Measurements from ENCODE around the gene TTC39C. TPM values are rescaled to one million over a fixed set of nuclear protein-coding genes. Genes with fewer than 3 reads are reported as not detected.

Gene TTC39C
- total and polyA plus RNA-seq, 2 of the 8 experiments (the other 6 are each of a cell fraction or from before 2014, with no cell fraction given) = 8.1 to 79.1 TPM

- Histone ChIP-seq H4K91ac (replicated peaks; ENCODE audit: insufficient read length, low read length) (no peak overlapping the region), H3K23me2 (ENCODE audit: low read depth, low read length) (no peaks in the 10 kb centered on the region; the same call in 1 of the 2 replicates), H2BK15ac (ENCODE audit: low read length) (no peak overlapping the region), H2AK5ac (ENCODE audit: low read depth, low read length) (no peak overlapping the region), H2BK12ac (ENCODE audit: low read depth, low read length) (no peak overlapping the region), H3K4me2 (ENCODE audit: insufficient read depth in 1 of 2, low read depth in 2 of 2, low read length in 2 of 2) (no peak overlapping the region), H3K4ac (replicated peaks; ENCODE audit: insufficient read length, low read depth, low read length) (no peak overlapping the region), H3K27me3 (replicated peaks in 1 of 4; ENCODE audit: control insufficient read depth in 3 of 4, extremely low read depth in 1 of 4, insufficient read depth in 3 of 4, low read length in 3 of 4) (no peaks in the 10 kb centered on the region), H3K18ac (ENCODE audit: extremely low read depth, low read length) (no peak overlapping the region), H2BK120ac (replicated peaks; ENCODE audit: low read depth, low read length) (no peak overlapping the region), H2BK5ac (ENCODE audit: low read depth, low read length) (no peak overlapping the region), H4K5ac (ENCODE audit: insufficient read length, low read depth, low read length) (no peak overlapping the region), H3K23ac (ENCODE audit: insufficient read length) (no peak overlapping the region), H4K8ac (ENCODE audit: extremely low read depth, insufficient read depth, low read length) (no peak overlapping the region), H3K79me1 (ENCODE audit: low read depth, low read length) (no peaks in the 10 kb centered on the region), H3K9me3 (ENCODE audit: insufficient read depth in 2 of 2, low read depth in 1 of 2, low read length in 1 of 2) (no peaks in the 10 kb centered on the region), H3K56ac (replicated peaks; ENCODE audit: insufficient read length, low read depth, low read length) (no peak overlapping the region), H3K27ac (ENCODE audit: low read depth, low read length) (no peak overlapping the region), H3K79me2 (ENCODE audit: control insufficient read depth in 1 of 2, insufficient read depth in 2 of 2, low read length in 2 of 2) (no peaks in the 10 kb centered on the region), H2AFZ (ENCODE audit: low read length) (no peak overlapping the region), H3K9ac (replicated peaks in 1 of 4; ENCODE audit: extremely low read depth in 1 of 4, low read depth in 3 of 4, low read length in 3 of 4) (no peak overlapping the region), H3K14ac (ENCODE audit: insufficient read length) (no peak overlapping the region), H3K36me3 (ENCODE audit: control insufficient read depth in 2 of 4, insufficient read depth in 4 of 4, low read length in 3 of 4) (peaks cover 0 to 4% (median 0%) of the 10 kb centered on the region in 4 experiments; a peak in 2 of 8 replicates), H2BK20ac (ENCODE audit: low read length) (no peak overlapping the region), H3K4me3 (ENCODE audit: extremely low read depth in 1 of 4, insufficient read depth in 2 of 4, low read depth in 3 of 4, low read length in 4 of 4) (no peak overlapping the region), H4K20me1 (replicated peaks in 1 of 2; ENCODE audit: control insufficient read depth in 1 of 2, insufficient read depth in 2 of 2, low read length in 2 of 2) (peaks cover 0 to 2% of the 10 kb centered on the region in 2 experiments), H3K4me1 (replicated peaks in 1 of 4; ENCODE audit: control insufficient read depth in 3 of 4, insufficient read depth in 4 of 4, low read length in 3 of 4) (peaks cover 0 to 4% (median 2%) of the 10 kb centered on the region in 4 experiments; a peak in 2 of 7 replicates)
- POLR2A ChIA-PET (ENCODE audit: partially characterized antibody) = no interaction called here
- 83% methylated on average over 2 of the region's 2 CpGs; no CpG with 5 or more reads in 1 of the 2 experiments for WGBS, 2 experiments (ENCODE audit: extremely low coverage in 1 of 2, insufficient coverage in 1 of 2, insufficient read length in 1 of 2, insufficient replicate concordance in 2 of 2, low coverage in 1 of 2, low lambda C conversion rate in 2 of 2, missing lambda C conversion rate in 1 of 2)
- no peak for FAIRE-seq
- no peak for DNase-seq (ENCODE audit: low read depth in 1 of 2, low spot score in 2 of 2)
- CTCF ChIA-PET (ENCODE audit: partially characterized antibody) = interaction anchor here (0.6 to 3.6 kb wide), 3 partner anchors 162 to 413 kb away, joined by 4 to 11 read pairs (median 5); no protein-coding TSS in a partner anchor
- no peak for TF ChIP-seq GTF2F1 (IDR thresholded peaks at IDR 0.05; ENCODE audit: borderline replicate concordance, low read depth, low read length)
- no peak for TF ChIP-seq NANOG (IDR thresholded peaks at IDR 0.05; ENCODE audit: insufficient read depth, low read depth, low read length, poor library complexity, severe bottlenecking)
Observed at GRCh38 chr18:24115628-24116027, 101.1 kb downstream of the TTC39C start.

Data from H1 (cell line).